Measurements from ENCODE around the gene AOX1. TPM values are rescaled to one million over a fixed set of nuclear protein-coding genes. Genes with fewer than 3 reads are reported as not detected.
A peak's percentile ranks its signal among the peaks of the same experiment; 100 is the strongest.

AOX1 gene
- total and polyA plus RNA-seq, 2 of the 8 experiments (the other 6 are each of a cell fraction or from before 2014, with no cell fraction given) = 5.6 to 8.3 TPM

- TF ChIP-seq NANOG (IDR thresholded peaks at IDR 0.05; ENCODE audit: insufficient read depth, low read depth, low read length, poor library complexity, severe bottlenecking) (no peak), E2F6 (IDR thresholded peaks at IDR 0.05) (no peak), TAF1 (IDR thresholded peaks at IDR 0.05; ENCODE audit: low read depth, low read length) (peak; percentile 61; the same call in 1 of the 2 replicates), BRCA1 (IDR thresholded peaks at IDR 0.05; ENCODE audit: low read depth, low read length) (no peak), TBP (IDR thresholded peaks at IDR 0.05; ENCODE audit: low read depth, low read length) (0 out of 2 replicates have a peak, but pooled peaks have one; percentile 12), SP1 (IDR thresholded peaks at IDR 0.05; ENCODE audit: low read depth, low read length) (no peak), CHD1 (IDR thresholded peaks at IDR 0.05; ENCODE audit: low read depth, low read length) (no peak), ATF3 (IDR thresholded peaks at IDR 0.05; ENCODE audit: insufficient read depth, low read depth, low read length) (no peak)
Observed at GRCh38 chr2:200713003-200713703, 127.3 kb downstream of the AOX1 start (continued).
